ENCODE data around the gene CDCA5.

DNA sequence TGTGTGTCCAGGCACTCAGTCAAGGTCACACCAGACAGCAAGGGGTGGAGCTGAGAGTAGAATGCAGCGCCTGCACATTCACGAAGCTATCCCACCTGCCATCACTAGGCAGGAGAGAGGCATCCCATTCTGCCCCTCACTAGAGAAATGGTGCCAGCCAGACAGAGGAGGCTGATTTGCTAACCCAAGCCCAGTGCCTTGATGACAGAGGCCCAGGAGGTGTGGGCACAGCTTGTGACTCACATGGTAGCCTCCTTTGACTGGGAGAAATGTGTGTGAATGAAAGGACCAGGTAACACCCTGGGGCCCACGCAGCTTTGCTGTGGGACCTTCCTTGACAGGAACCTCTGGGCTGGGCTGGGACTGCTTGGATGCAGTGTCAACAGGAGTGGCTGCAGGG, 20.3 kb downstream of the CDCA5 start:
- TF ChIP-seq, protein P1, sequence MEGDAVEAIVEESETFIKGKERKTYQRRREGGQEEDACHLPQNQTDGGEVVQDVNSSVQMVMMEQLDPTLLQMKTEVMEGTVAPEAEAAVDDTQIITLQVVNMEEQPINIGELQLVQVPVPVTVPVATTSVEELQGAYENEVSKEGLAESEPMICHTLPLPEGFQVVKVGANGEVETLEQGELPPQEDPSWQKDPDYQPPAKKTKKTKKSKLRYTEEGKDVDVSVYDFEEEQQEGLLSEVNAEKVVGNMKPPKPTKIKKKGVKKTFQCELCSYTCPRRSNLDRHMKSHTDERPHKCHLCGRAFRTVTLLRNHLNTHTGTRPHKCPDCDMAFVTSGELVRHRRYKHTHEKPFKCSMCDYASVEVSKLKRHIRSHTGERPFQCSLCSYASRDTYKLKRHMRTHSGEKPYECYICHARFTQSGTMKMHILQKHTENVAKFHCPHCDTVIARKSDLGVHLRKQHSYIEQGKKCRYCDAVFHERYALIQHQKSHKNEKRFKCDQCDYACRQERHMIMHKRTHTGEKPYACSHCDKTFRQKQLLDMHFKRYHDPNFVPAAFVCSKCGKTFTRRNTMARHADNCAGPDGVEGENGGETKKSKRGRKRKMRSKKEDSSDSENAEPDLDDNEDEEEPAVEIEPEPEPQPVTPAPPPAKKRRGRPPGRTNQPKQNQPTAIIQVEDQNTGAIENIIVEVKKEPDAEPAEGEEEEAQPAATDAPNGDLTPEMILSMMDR (conservative IDR thresholded peaks at IDR 0.05; ENCODE audit: low read depth, low read length) = no peak
- TF ChIP-seq EZH2 (IDR thresholded peaks at IDR 0.05; ENCODE audit: low read length, unreplicated experiment) = no peak
